ENCODE data around the gene SPSB4.
"Not testable (repeated sequence)": the region's sequence is repeated elsewhere in the genome, so short reads cannot be mapped to it uniquely, and the experiment has no call there.

The SPSB4 gene

DNA sequence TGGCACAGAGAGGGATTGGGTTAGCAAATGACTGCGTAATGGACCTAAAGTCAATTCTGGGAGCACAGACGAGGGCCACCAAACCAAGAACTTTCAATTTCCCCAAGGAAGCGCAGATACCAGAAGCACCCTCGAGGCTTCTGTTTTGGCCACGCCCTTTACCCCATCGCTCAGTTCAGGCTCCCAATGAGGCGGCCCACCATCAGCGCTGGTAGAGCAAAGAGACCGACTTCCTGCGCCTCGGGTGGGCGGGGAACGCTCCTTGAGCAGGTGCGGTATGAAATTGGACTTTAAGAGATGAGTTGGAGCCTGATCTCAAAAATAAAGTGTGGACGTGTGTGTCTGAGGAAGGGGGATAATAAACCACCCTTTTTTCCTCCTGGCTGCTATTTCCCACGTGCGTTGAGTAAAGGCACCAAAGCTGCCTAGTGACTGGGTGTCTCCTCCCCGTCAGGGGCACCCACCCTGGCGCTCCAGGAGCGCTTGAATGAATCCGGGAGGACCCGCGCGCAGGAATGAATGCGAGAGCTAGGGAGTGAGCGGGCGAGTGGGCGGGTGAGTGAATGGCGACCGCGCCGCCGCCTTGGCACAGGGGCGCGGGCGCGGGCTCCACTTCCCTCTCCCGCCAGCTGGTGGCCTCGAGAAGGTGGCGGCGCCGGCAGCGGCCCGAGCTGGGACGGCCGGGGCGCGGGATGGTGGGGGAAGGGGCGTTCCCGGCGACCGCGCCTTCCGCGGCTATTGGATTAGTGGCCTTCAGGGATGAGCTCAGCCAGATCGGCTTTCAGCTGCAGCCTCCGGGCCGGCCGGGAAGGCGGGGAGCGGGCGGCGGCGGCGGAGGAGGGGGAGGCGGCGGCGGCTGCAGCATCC lies at the start of gene SPSB4:
SPSB4 (plus strand) TSS at position 772 of the 867 bp plus-strand sequence. CDS start 14,758 bp downstream, outside the sequence.
- DNase-seq (ENCODE audit: low spot score) = no peak

DNA sequence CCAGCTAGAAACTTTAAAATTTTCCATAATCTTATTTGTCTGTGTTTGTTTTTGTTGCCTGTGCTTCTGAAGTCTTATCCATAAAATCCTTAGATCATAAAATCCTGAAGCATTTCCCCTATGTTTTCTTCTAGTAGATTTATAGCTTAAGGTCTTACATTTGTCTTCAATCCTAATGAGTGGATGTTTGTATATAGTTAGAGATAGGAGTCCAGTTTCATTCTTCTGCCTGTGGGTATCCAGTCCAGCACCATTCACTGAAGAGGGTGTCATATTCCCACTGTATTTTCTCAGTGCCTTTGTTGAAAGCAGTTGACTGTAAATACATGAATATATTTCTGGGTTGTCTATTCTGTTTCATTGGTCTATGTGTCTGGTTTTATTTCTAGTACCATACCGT lies 44.8 kb upstream of the SPSB4 start:
- no peak for DNase-seq (ENCODE audit: low spot score)

DNA sequence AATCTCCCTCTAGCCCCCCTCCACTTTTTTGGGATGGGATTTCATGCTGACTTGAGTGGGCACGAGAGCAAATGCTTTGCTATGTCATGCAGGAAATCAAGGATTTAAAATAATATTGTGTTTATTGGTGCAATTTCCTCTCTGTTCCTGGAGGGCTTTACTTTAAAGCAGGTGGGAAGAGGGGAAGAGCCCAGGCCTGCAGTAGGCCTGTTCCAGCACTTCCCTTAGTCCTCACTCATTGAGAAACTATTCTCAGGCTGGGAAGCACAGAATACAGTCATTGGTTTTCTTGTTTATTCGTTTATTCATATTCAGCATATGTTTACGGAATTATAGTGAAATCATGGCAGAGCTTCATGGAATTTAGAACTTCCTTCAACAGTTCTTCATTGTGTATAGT lies 41.7 kb upstream of the SPSB4 start:
- no peak for DNase-seq (ENCODE audit: low spot score)

DNA sequence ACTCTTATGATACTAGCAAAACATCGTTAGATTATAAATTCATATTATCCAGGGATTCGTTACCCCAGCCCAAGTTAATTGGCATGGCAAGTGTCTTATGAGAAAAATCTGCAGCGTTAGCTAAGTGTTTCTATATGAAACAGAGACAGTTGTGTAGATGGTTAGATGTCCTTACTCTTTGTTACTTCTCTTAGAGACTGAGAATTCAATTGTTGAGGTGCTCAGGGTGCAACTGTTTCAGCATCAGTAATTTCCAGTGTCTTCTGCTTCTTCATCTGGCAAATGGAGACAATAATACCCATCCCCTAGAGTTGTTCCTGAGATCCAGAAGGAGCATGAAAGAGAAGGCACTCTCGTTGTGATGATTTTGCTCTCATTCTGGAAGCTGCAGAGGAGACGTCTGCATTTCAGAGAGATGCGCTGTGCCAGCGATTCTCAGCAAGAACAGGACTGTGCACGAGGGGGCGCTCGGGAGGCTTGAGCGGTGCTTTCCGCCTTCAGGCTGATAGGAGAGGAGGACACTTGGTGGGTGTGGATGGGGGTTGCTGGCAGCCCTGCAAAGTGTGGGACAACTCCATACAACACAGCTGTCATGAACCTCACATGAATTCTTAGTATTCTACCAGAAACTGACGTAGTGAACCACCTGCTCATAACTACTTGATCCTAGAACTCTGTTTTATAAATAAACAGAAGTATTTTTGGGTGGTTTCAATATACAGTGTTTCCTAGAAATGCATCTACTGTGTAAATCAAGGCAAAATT lies 39.7 kb upstream of the SPSB4 start:
- peak; percentile 30 for DNase-seq (ENCODE audit: low spot score)

DNA sequence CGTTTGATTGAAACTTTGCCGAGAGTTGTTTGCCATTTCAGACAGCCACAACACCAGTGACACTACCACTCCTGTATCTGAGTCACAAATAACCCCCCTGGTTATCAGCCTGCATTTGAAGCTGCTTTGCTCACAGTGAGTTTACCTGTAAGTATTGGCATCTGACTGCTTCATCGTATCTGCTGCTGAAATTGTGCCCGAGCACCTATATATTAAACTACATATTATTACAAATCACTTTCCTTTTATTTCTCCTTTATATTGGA lies 39.2 kb upstream of the SPSB4 start:
- DNase-seq (ENCODE audit: low spot score) = no peak

DNA sequence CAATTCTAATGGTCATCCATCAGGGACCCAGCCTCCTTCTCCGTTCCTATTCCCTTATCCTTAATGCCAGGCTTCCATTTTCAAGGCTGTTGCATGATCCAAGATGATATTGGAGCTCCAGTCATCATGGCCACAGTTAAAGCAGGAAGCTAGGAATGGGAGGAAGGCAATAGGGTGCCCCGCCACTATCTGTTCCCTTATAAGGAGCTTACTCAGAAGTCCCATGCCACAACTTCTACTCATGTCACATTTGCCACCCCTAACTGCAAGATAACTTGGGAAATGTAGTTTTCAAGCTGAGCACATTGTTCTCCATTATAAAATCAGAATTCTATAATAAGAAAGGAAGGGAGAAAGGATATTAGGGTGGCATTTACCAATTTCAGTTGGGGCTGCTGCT lies 38.6 kb upstream of the SPSB4 start:
- no peak for DNase-seq (ENCODE audit: low spot score)

DNA sequence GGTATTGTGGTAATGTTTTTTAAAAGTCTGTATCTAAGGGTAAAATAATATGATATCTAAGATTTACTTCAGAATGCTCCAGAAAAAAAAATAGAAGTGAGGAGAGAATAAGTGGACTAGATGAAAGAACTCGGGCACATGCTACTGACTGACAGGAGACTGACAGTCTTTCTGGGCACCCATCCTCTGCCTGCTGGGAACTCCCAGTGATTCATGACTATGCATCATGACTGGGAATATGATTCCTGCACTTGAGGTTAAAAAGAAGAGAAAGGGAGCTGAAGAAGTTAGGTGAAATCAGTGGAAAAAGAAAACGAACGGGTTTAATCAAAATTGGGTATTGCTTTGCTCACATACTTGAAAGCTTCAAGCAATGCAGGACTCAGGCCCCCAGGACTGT lies 35.7 kb upstream of the SPSB4 start:
- DNase-seq (ENCODE audit: low spot score) = no peak

DNA sequence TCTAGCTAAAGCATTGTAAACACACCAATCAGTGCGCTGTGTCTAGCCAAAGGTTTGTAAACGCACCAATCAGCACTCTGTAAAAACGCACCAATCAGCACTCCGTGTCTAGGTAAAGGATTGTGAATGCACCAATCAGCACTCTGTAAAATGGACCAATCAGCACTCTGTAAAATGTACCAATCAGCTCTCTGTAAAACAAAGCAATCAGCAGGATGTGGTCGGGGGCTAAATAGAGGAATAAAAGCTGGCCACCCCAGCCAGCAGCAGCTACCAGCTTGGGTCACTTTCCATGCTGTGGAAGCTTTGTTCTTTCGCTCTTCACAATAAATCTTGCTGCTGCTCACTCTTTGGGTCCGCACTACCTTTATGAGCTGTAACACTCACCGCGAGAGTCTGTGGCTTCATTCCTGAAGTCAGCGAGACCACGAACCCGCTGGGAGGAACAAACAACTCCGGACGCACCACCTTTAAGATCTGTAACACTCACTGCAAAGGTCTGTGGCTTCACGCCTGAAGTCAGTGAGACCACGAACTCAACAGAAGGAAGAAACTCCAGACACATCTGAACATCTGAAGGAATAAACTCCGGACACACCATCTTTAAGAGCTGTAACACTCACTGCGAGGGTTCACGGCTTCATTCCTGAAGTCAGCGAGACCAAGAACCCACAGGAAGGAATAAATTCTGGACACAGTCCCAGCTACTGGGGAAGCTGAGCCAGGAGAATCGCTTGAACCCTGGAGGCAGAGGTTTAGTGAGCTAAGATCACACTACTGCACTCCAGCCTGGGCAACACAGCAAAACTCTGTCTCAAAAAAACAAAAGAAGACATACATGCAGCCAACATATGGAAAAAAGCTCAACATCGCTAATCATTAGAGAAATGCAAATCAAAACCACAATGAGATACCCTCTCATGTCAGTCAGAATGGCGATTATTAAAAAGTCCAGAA lies 33.5 kb upstream of the SPSB4 start:
- DNase-seq (ENCODE audit: low spot score) = not testable (repeated sequence)

DNA sequence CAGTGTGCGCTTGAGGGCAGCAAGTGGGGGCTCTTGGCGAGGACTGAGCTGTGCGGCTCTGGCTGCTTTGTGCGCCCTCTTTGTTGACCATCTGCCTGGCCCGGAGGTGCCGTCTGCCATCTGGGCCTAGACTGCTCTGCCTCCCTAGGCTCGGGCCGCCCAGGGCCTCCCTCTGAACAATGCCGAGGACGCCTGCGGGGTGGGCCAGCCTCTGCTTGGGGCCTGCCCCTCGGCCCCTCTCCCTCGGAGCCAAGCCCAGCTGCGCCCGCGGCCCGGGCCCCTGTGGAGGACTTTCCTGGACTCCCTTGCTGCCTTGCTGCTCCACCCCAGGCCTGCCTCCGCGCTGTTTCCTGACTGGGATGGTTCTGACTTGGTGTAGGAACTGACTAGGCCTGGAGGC lies 31.9 kb upstream of the SPSB4 start:
- DNase-seq (ENCODE audit: low spot score) = no peak

DNA sequence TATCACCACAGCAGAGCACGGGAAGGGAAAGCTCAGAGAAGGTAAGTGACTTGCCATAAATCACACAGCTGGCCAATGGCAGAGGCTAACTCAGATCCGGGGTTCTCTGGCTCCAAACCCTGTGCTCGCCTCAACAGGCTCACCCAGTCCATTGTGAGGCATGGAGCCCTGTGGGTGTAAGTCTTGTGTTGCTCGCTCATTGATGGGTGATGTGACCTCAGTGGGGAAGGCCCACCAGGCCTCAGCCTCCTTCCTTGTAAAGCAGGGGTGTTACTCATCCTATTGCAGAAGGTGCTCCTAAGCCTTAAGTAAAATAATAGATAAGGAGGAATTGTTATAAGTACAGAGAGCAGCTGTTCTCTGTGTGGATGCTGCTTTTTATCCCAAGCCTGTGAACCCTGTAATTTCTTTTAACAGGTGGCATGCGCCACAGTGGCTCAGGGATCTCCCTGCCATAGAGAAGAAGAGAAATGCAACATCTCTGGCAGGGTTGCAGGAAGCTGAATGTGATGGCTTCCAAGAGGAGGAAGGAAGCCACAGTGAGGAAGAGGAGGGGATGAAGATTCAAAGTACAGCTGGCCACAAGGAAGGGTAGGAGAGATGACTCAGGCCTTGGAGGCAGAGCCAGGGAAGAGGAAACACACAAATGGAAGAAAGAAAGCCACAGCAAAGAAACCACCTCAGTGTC lies 30.9 kb upstream of the SPSB4 start:
- no peak for DNase-seq (ENCODE audit: low spot score)

DNA sequence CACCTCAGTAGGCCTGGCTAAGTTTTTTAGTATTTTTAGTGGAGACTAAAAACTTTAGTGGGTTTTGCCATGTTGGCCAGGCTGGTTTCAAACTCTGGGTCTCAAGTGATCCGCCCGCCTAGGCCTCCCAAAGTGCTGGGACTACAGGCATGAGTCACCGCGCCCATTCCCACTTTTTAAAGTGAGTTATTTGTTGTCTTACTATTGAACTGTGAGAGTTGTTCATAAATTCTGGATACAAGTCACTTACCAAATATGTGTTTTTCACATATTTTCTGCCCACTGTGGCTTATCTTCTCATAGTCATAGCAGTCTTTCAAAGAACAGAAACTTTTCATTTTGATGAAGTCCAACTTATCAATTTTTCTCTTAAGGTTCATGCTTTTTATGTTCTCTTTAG lies 29.9 kb upstream of the SPSB4 start:
- no peak for DNase-seq (ENCODE audit: low spot score)

DNA sequence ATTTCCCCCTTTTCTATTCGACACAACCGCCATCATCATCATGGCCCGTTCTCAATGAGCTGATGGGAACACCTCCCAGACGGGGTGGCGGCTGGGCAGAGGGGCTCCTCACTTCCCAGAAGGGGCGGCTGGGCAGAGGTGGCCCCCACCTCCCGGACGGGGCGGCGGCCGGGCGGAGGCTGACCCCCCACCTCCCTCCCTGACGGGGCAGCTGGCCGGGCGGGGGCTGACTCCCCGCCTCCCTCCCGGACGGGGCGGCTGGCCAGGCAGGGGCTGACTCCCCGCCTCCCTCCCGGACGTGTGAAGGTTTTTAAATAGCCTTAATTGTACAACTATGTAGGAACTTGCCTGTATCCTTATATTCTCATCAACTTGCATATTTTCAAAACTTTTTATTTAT lies 20.9 kb upstream of the SPSB4 start:
- no peak for DNase-seq (ENCODE audit: low spot score)

DNA sequence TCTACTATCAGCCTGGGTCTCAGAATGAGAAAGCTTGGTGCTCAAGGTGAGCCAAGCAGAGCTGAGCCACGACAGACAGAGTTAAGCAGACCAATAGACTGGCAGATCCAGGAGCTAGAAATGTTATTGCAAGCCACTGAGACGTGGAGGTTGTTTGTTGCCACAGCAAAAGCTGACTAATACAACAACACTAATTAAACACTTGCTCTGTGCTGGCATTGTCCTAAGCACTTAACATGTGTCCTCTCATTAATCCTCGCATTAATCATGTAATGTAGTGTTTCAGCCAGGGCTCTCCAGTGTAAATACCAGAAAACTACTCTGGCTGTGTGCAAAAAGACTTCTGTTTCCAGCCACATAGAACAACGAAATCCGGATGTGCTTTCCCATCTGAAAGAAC lies 11.6 kb upstream of the SPSB4 start:
- DNase-seq (ENCODE audit: low spot score) = no peak

DNA sequence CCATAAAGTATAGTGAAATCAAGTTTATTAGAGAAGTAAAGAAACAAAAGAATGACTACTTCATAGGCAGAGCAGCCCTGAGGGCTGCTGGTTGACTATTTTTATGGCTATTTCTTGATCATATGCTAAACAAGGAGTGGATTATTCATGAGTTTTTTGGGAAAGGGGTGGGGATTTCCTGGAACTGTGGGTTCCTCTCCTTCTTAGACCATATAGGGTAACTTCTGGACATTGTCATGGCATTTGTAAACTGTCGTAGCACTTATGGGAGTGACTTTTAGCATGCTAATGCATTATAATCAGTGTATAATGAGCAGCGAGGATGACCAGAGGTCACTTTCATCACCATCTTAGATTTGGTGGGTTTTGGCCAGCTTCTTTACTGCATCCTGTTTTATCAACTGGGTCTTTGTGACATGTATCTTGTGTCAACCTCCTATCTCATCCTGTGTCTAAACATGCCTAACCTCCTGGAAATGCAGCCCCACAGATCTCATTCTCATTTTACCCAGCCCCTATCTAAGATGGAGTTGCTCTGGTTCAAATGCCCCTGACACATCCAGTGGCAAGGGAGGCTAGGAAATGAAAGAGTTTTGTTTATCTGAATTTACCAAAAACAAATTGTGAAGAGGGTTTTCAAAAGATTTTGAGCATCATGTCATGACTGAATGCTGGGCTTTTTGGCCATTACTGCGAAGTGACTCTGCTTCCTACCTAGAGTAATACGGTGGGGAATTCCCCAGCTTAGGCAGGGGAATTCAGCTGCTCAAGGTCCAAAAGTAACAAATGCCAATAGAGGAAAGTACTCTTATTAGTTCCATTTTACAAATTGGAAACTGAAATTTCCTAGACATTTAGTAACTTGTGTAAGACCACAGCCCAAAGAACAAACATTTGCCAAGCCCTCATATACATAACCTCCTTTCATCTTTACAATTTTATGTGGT lies 6.2 kb upstream of the SPSB4 start:
- no peak for DNase-seq (ENCODE audit: low spot score)

DNA sequence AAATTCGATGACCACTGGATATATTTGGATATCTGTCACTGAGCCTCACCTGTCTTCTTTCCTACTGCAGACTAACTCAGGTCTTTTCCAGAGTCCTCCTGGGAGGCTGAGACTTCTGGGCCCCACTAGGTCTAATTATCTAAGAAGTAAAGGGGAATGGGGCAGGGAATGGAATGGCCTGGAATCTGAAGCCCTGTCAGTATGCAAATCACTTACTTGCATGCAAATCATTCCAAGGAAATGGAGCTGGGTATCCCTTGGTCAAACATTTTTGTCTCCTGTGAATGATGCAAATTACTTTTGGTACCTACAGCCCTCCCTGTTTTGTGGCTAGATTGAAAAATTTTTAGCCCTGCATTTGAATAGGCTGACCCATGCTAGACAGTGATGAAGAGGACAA lies 5.3 kb upstream of the SPSB4 start:
- no peak for DNase-seq (ENCODE audit: low spot score)

DNA sequence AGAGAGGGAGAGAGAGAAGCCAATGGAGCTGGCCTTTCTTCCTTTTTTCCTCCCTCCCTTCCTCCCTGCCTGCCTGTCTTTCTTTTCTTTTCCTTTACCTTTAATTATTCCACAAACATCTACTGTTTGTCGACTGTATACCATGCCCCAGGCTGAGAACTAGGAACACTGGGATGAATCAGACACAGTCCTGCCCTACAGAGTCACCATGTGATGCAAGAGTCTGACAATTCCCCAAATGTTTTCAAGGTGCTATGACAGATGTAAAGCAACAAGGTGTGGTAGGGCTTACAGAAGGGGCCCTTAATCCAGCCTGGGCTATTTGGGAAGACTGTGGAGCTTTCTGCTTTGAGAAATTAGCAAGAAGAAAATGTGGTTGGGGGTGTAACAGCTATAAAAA lies 4.0 kb upstream of the SPSB4 start:
- no peak for DNase-seq (ENCODE audit: low spot score)

DNA sequence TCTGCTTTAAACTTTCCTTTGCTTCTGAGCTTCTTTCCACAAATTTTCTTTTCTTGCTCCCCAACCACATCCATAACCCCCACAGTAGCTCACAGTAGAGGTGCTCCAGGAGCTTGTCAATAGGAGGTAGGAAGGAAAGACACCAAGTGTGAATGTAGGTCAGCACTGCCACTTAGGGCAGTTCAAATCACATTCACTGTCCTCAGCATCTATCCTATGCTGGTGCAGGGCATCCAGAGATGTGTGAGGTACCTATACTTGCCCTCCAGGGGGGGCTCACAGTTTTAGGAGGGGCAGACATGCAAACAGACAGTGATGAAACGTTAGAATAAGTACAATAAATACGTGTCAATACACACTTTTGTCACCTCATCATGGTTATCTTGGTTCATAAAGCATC lies 1.5 kb upstream of the SPSB4 start:
- no peak for DNase-seq (ENCODE audit: low spot score)

DNA sequence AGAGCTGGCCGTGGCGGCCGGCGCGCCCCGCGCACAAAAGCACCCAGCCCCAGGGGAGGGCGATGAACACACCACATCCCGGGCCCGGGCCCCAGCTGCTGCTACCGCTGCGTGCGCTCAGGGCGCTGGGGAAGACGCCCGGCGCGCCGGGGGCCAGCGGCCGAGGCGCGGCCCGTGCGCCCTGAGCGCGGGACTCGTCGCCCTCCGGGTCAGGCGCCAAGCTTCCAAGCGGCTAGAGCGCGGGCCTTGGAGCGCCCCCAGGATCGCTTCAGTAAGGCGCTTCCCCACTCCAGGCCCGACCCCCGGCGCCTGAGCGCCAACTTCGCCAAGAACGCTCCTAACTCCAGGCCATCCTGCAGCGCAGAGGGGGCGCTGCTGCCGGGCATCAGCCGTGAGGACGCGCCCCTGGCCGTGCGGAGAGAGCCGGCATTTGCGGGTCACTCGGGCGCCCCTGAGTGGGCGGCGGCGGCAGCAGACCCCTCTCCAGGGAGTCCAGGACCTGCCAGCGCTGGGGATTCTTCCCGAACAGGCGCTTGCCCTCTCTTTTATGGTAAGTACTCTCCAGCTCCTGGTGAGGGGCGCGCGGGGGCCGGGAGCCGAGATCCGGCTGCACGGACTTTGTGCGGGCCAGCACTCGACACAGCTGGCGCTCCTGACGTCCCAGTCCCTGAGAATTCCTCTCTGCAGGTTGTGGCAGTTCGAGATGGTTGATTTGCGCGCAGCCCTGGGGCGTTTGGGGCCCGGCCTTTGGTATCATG lies 475 bp downstream of the SPSB4 start:
- DNase-seq (ENCODE audit: low spot score) = no peak

DNA sequence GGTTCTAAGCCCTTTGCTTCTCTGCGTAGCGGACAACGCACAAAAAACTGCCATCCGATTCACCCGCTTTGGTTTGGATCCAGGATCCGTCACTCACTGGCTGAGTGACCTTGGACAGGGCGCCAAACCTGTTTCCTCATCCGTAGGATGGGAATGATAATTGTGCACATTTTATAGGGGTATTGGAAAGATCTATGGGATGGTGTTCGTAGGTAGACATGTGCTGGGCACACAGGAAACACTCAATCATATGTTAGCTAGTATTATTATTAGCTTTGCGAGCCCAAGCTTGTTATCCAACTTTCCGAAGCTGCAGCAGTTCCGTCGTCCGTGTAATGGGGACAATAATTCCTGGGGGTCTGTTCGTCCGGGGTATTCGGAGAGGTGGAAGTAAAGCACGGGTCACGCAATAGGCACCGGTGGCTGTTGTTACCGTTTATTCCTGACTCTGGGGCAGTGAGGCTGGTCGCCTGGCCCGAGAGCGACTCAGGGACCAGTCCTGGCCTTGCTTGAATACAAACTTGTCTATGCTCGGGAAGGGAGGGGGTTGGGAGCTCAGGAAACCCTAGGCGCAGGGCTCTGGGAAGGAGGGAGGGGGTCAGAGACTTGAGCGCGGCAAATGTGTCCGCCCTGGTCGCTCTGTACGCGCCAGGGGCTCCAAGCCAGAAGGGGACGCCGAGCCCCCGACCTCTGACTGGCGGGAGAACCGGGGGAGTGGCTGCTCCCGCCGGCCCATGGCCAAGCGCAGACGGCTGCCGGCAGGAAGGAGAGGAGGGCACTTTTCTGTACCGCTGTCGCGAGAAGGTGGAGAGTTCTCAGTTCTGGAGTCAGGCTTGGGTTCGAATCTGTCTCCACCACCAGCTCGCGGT lies 1.3 kb downstream of the SPSB4 start:
- DNase-seq (ENCODE audit: low spot score) = no peak

Measured in putamen (tissue), 1 donor.